ENCODE measurements around the gene PPM1A. TPM values are rescaled to one million over a fixed set of nuclear protein-coding genes. Genes with fewer than 3 reads are reported as not detected.

PPM1A gene
- total and polyA plus RNA-seq, 9 of the 15 experiments (the other 6 are each of a cell fraction or from before 2014, with no cell fraction given), result 5.5 to 23.9 (median 15.2) TPM

GRCh38 chr14:60272177-60272576, 23.2 kb downstream of the PPM1A start:
- Histone ChIP-seq H3K4me1 (replicated peaks in 1 of 2; ENCODE audit: control insufficient read depth in 2 of 2, insufficient read depth in 2 of 2, low read length in 2 of 2) (peaks cover 6 to 18% of the 10 kb centered on the region in 2 experiments; a peak in 4 of 5 replicates), H3K9me3 (replicated peaks; ENCODE audit: control insufficient read depth, insufficient read depth, low read depth, low read length) (no peaks in the 10 kb centered on the region), H3K4me2 (ENCODE audit: insufficient read depth, low read length) (no peak overlapping the region), H3K79me2 (ENCODE audit: control insufficient read depth, insufficient read depth, low read length) (peaks cover 84% of the 10 kb centered on the region), H3K27ac (ENCODE audit: extremely low read depth, low read depth, low read length) (no peak overlapping the region), H3K9ac (ENCODE audit: insufficient read depth in 1 of 2, low read depth in 2 of 2, low read length in 2 of 2) (no peak overlapping the region), H3K36me3 (ENCODE audit: control insufficient read depth, insufficient read depth, low read length) (0 out of 3 replicates have a peak, but pooled peaks cover 2% of the 10 kb centered on the region), H2AFZ (ENCODE audit: low read depth, low read length) (no peak overlapping the region), H3K27me3 (ENCODE audit: control insufficient read depth in 2 of 2, insufficient read depth in 2 of 2, low read length in 2 of 2) (no peaks in the 10 kb centered on the region), H4K20me1 (replicated peaks; ENCODE audit: control insufficient read depth, insufficient read depth, low read length) (no peaks in the 10 kb centered on the region), H3K9me1 (ENCODE audit: control insufficient read depth, insufficient read depth, low read length) (no peaks in the 10 kb centered on the region), H3K4me3 (no peak overlapping the region)
- WGBS (ENCODE audit: insufficient coverage, low coverage, missing lambda C conversion rate), result 100% methylated on average over 1 of the region's 2 CpGs
- DNase-seq (ENCODE audit: extremely low read depth in 1 of 4, low spot score in 3 of 4), result no peak
- in situ Hi-C loops (cut with MboI) (no loop called here), intact Hi-C loops (cut with micrococcal nuclease) (no loop called here)
- FAIRE-seq, result no peak
- TF ChIP-seq CTCF (IDR thresholded peaks at IDR 0.05 in 2 of 3, conservative IDR thresholded peaks at IDR 0.05 in 1 of 3; ENCODE audit: insufficient read depth in 2 of 3, low read depth in 1 of 3, low read length in 3 of 3) (peak in 1 of 3 experiments; percentile 6; a peak in 1 of 6 replicates), CCAR2 (IDR thresholded peaks at IDR 0.05; ENCODE audit: low read depth, low read length) (no peak)
- ChIA-PET CTCF (ENCODE audit: low intra/inter-chr PET ratio) (no interaction called here), POLR2A (no interaction called here)
- peak; percentile 55 for ATAC-seq
- BruUV-seq (replicated peaks), result no TSS peak

GRCh38 chr14:60273956-60274355, 24.9 kb downstream of the PPM1A start:
- in situ Hi-C loops (cut with MboI), result no loop called here
- POLR2A ChIA-PET, result no interaction called here
- 60% methylated on average over 2 of the region's 2 CpGs for WGBS (ENCODE audit: insufficient coverage, low coverage, missing lambda C conversion rate)
- ATAC-seq (peak; percentile 37), FAIRE-seq (no peak), DNase-seq (ENCODE audit: extremely low read depth in 1 of 4, low spot score in 3 of 4) (no peak)
- intact Hi-C loops (cut with micrococcal nuclease), result no loop called here
- no peak overlapping the region for H3K27ac ChIP-seq (ENCODE audit: extremely low read depth, low read depth, low read length)
- no peaks in the 10 kb centered on the region for H3K27me3 ChIP-seq (ENCODE audit: control insufficient read depth in 2 of 2, insufficient read depth in 2 of 2, low read length in 2 of 2)
- H3K4me2 ChIP-seq (ENCODE audit: insufficient read depth, low read length), result no peak overlapping the region
- H3K9me3 ChIP-seq (replicated peaks; ENCODE audit: control insufficient read depth, insufficient read depth, low read depth, low read length), result no peaks in the 10 kb centered on the region
- H3K4me1 ChIP-seq (replicated peaks in 1 of 2; ENCODE audit: control insufficient read depth in 2 of 2, insufficient read depth in 2 of 2, low read length in 2 of 2), result peaks cover 6 to 18% of the 10 kb centered on the region in 2 experiments; a peak in 4 of 5 replicates
- no peaks in the 10 kb centered on the region for H4K20me1 ChIP-seq (replicated peaks; ENCODE audit: control insufficient read depth, insufficient read depth, low read length)
- 0 out of 3 replicates have a peak, but pooled peaks cover 2% of the 10 kb centered on the region for H3K36me3 ChIP-seq (ENCODE audit: control insufficient read depth, insufficient read depth, low read length)
- no peak overlapping the region for H2AFZ ChIP-seq (ENCODE audit: low read depth, low read length)
- peaks cover 85% of the 10 kb centered on the region for H3K79me2 ChIP-seq (ENCODE audit: control insufficient read depth, insufficient read depth, low read length)
- H3K9ac ChIP-seq (ENCODE audit: insufficient read depth in 1 of 2, low read depth in 2 of 2, low read length in 2 of 2), result no peak overlapping the region
- no peaks in the 10 kb centered on the region for H3K9me1 ChIP-seq (ENCODE audit: control insufficient read depth, insufficient read depth, low read length)
- H3K4me3 ChIP-seq, result no peak overlapping the region
- CTCF ChIA-PET (ENCODE audit: low intra/inter-chr PET ratio), result no interaction called here
- no TSS peak for BruUV-seq (replicated peaks)
- TF ChIP-seq NKRF (IDR thresholded peaks at IDR 0.05; ENCODE audit: borderline replicate concordance) (no peak), BCLAF1 (IDR thresholded peaks at IDR 0.05; ENCODE audit: borderline replicate concordance in 1 of 2, control insufficient read depth in 1 of 2, low read depth in 2 of 2, low read length in 1 of 2) (no peak), ZNF354B (CRISPR knock-in tag; IDR thresholded peaks at IDR 0.05) (no peak), HNRNPUL1 (IDR thresholded peaks at IDR 0.05; ENCODE audit: low read length) (no peak), ZNF707 (CRISPR knock-in tag; conservative IDR thresholded peaks at IDR 0.05) (no peak), ZNF143 (CRISPR knock-in tag; IDR thresholded peaks at IDR 0.05) (no peak)

Data from K562 (cell line).